K562 (cell line): ENCODE results near the gene U2SURP. TPM values are rescaled to one million over a fixed set of nuclear protein-coding genes. Genes with fewer than 3 reads are reported as not detected.

ENCODE experiments used
- MAZ ChIP-seq, 2 experiments: fragments of 450-650 bp in 1 of 2; sonication (generic) in 1 of 2; formaldehyde crosslinking; IDR thresholded peaks in 1 of 2; conservative IDR thresholded peaks in 1 of 2; 2 replicates each; pipeline versions ENCODE4 v1.4.0 to v1.5.0; 2020; ENCODE audit warnings: mild to moderate bottlenecking in 1 of 2, missing genetic modification reagents in 1 of 2
- SIX5 ChIP-seq, 2 experiments: IDR thresholded peaks; 2 replicates each; pipeline ENCODE4 v1.6.1; 2011; ENCODE audit warnings: low read length in 2 of 2, borderline replicate concordance in 1 of 2, low read depth in 1 of 2, mild to moderate bottlenecking in 1 of 2, moderate library complexity in 1 of 2; ENCODE audit not compliant: insufficient read depth in 1 of 2
- ZC3H11A ChIP-seq: IDR thresholded peaks from 2 replicates; pipeline ENCODE4 v1.6.1; 2012; ENCODE audit warnings: low read depth, low read length, improper control_type of control experiment
- ZKSCAN3 ChIP-seq: fragments of 250-450 bp; sonication (Bioruptor Pico); IDR thresholded peaks from 2 replicates; pipeline ENCODE4 v1.4.0; 2020
- ZNF318 ChIP-seq, 2 experiments: fragments of 450-650 bp; IDR thresholded peaks; 2 replicates each; pipeline ENCODE4 v1.6.1; 2016; ENCODE audit warnings: mild to moderate bottlenecking in 2 of 2, borderline replicate concordance in 1 of 2, low read depth in 1 of 2, moderate library complexity in 1 of 2
- polyA plus RNA-seq, 8 experiments: library from polyadenylated mRNA; depleted of rRNA in 4 of 8; stranded (reverse) in 5 of 8; unstranded in 3 of 8; fragments of >200 nt; fragmentation: Nextera tagmentation in 2 of 8; fragmentation: Illumina TruSeq in 1 of 8; extraction: Ambion mirVana in 2 of 8; extraction: Trizol in 1 of 8; gene quantifications; 2 replicates each; pipeline versions ENCODE4 v1.2.1 to v1.2.3, GENCODE V29; 2011 to 2014; ENCODE audit warnings: inconsistent platforms in 1 of 8, missing spikeins in 1 of 8
- total RNA-seq, 7 experiments: library from RNA; depleted of rRNA in 6 of 7; stranded (reverse); fragments of >200 nt in 6 of 7; fragmentation: Illumina TruSeq in 2 of 7; extraction: Trizol in 2 of 7; gene quantifications; 2 replicates each; pipeline versions ENCODE4 v1.2.1 to v1.2.3, GENCODE V29; 2011 to 2021; ENCODE audit warnings: low replicate concordance in 1 of 7

The U2SURP gene
- total and polyA plus RNA-seq, 9 of the 15 experiments (the other 6 are each of a cell fraction or from before 2014, with no cell fraction given): 128 to 322 (median 191) TPM

- TF ChIP-seq SIX5 (IDR thresholded peaks at IDR 0.05; ENCODE audit: borderline replicate concordance in 1 of 2, insufficient read depth in 1 of 2, low read depth in 1 of 2, low read length in 2 of 2): no peak
- no peak for TF ChIP-seq ZNF318 (IDR thresholded peaks at IDR 0.05; ENCODE audit: borderline replicate concordance in 1 of 2, low read depth in 1 of 2)
- TF ChIP-seq ZC3H11A: no peak
- no peak for TF ChIP-seq ZKSCAN3 (CRISPR knock-in tag)
- no peak for TF ChIP-seq MAZ (CRISPR knock-in tag; conservative IDR thresholded peaks at IDR 0.05 in 1 of 2, IDR thresholded peaks at IDR 0.05 in 1 of 2)
These were observed 78.8 kb downstream of the U2SURP start (continued) for GRCh38 chr3:143080196-143080595.
